SJCRH30 (cell line): ENCODE data around the gene NXT2. TPM values are rescaled to one million over a fixed set of nuclear protein-coding genes. Genes with fewer than 3 reads are reported as not detected.
A peak's percentile ranks its signal among the peaks of the same experiment; 100 is the strongest.
"Not testable (repeated sequence)": the region's sequence is repeated elsewhere in the genome, so short reads cannot be mapped to it uniquely, and the experiment has no call there.

Source experiments
- DNase-seq, 2 experiments: peaks; one replicate each; pipeline ENCODE4 v3.0.0-alpha.2; 2015 to 2020
- H3K27ac ChIP-seq: fragments of 250-450 bp; sonication (Bioruptor Pico); 2 replicates; pipeline ENCODE4 v1.5.1; 2020; ENCODE audit warnings: mild to moderate bottlenecking, moderate library complexity
- H3K27me3 ChIP-seq: fragments of 250-450 bp; sonication (Bioruptor Pico); 2 replicates; pipeline ENCODE4 v1.5.1; 2020; ENCODE audit warnings: mild to moderate bottlenecking, moderate library complexity
- H3K36me3 ChIP-seq: fragments of 250-450 bp; sonication (Bioruptor Pico); 2 replicates; pipeline ENCODE4 v1.5.1; 2020; ENCODE audit warnings: mild to moderate bottlenecking, moderate library complexity
- H3K4me1 ChIP-seq: fragments of 250-450 bp; sonication (Bioruptor Pico); 2 replicates; pipeline ENCODE4 v1.5.1; 2020; ENCODE audit warnings: mild to moderate bottlenecking, moderate library complexity
- H3K4me3 ChIP-seq: fragments of 250-450 bp; sonication (Bioruptor Pico); 2 replicates; pipeline ENCODE4 v1.5.1; 2020; ENCODE audit warnings: mild to moderate bottlenecking, moderate library complexity
- H3K9me3 ChIP-seq: fragments of 250-450 bp; sonication (Bioruptor Pico); replicated peaks from 2 replicates; pipeline ENCODE4 v1.5.1; 2020; ENCODE audit warnings: mild to moderate bottlenecking, moderate library complexity
- total RNA-seq: library from RNA; depleted of rRNA; stranded (reverse); fragments of >200 nt; shearing (Covaris generic); gene quantifications from 2 replicates; pipeline ENCODE4 v1.2.3, GENCODE V29; 2014; rRNA removed

Gene NXT2
- 15.2 and 15.4 TPM in 2 replicates for total RNA-seq

GRCh38 chrX:109536439-109537323 lies at the start of gene NXT2:
NXT2 (plus strand) TSS chrX:109536844; CDS start chrX:109537007, 163 bp downstream.
- peak; percentile 86 to 88 for DNase-seq

GRCh38 chrX:109487640-109488039 lies 49.0 kb upstream of the NXT2 start:
- Histone ChIP-seq H3K27ac (no peak overlapping the region), H3K36me3 (no peaks in the 10 kb centered on the region), H3K4me3 (no peak overlapping the region), H3K27me3 (no peaks in the 10 kb centered on the region), H3K9me3 (no peaks in the 10 kb centered on the region), H3K4me1 (no peaks in the 10 kb centered on the region)
- no peak for DNase-seq

More at GRCh38 chrX:109536439-109537323, at the start of gene NXT2:
- Histone ChIP-seq H3K9me3 (no peaks in the 10 kb centered on the region), H3K27me3 (no peaks in the 10 kb centered on the region), H3K36me3 (no peaks in the 10 kb centered on the region), H3K27ac (peak within 1 kb of the TSS; percentile 85), H3K4me3 (peak within 1 kb of the TSS; percentile 69), H3K4me1 (no peaks in the 10 kb centered on the region)

GRCh38 chrX:109489174-109489573 lies 47.5 kb upstream of the NXT2 start:
- no peak overlapping the region for H3K4me3 ChIP-seq
- H3K4me1 ChIP-seq: no peaks in the 10 kb centered on the region
- H3K27me3 ChIP-seq: no peaks in the 10 kb centered on the region
- no peak overlapping the region for H3K27ac ChIP-seq
- no peaks in the 10 kb centered on the region for H3K9me3 ChIP-seq
- H3K36me3 ChIP-seq: no peaks in the 10 kb centered on the region
- DNase-seq: no peak

- H3K4me1 ChIP-seq: no peaks in the 10 kb centered on the region
- no peak overlapping the region for H3K4me3 ChIP-seq
- no peak for DNase-seq
- no peaks in the 10 kb centered on the region for H3K36me3 ChIP-seq
- H3K27ac ChIP-seq: no peak overlapping the region
- no peaks in the 10 kb centered on the region for H3K9me3 ChIP-seq
- H3K27me3 ChIP-seq: no peaks in the 10 kb centered on the region
Observed at GRCh38 chrX:109498434-109498833, 38.2 kb upstream of the NXT2 start.

- Histone ChIP-seq H3K36me3 (no peaks in the 10 kb centered on the region), H3K4me1 (no peaks in the 10 kb centered on the region), H3K9me3 (no peaks in the 10 kb centered on the region), H3K27ac (no peak overlapping the region), H3K4me3 (no peak overlapping the region), H3K27me3 (no peaks in the 10 kb centered on the region)
- no peak for DNase-seq
Observed at GRCh38 chrX:109501176-109501575, 35.5 kb upstream of the NXT2 start.

- H3K4me1 ChIP-seq: no peaks in the 10 kb centered on the region
- H3K9me3 ChIP-seq: no peaks in the 10 kb centered on the region
- H3K36me3 ChIP-seq: no peaks in the 10 kb centered on the region
- DNase-seq: no peak
- no peak overlapping the region for H3K27ac ChIP-seq
- H3K27me3 ChIP-seq: no peaks in the 10 kb centered on the region
- no peak overlapping the region for H3K4me3 ChIP-seq
Observed at GRCh38 chrX:109508915-109509314, 27.7 kb upstream of the NXT2 start.

GRCh38 chrX:109511113-109511512 lies 25.5 kb upstream of the NXT2 start:
- no peaks in the 10 kb centered on the region for H3K9me3 ChIP-seq
- no peak for DNase-seq
- no peak overlapping the region for H3K4me3 ChIP-seq
- no peaks in the 10 kb centered on the region for H3K36me3 ChIP-seq
- no peaks in the 10 kb centered on the region for H3K27me3 ChIP-seq
- H3K27ac ChIP-seq: no peak overlapping the region
- no peaks in the 10 kb centered on the region for H3K4me1 ChIP-seq

- no peaks in the 10 kb centered on the region for H3K4me1 ChIP-seq
- DNase-seq: no peak
- H3K4me3 ChIP-seq: no peak overlapping the region
- no peaks in the 10 kb centered on the region for H3K36me3 ChIP-seq
- H3K27ac ChIP-seq: no peak overlapping the region
- no peaks in the 10 kb centered on the region for H3K27me3 ChIP-seq
- no peaks in the 10 kb centered on the region for H3K9me3 ChIP-seq
Observed at GRCh38 chrX:109519001-109519400, 17.6 kb upstream of the NXT2 start.

GRCh38 chrX:109533005-109533404 lies 3.6 kb upstream of the NXT2 start:
- no peak for DNase-seq
- Histone ChIP-seq H3K4me1 (no peaks in the 10 kb centered on the region), H3K36me3 (no peaks in the 10 kb centered on the region), H3K4me3 (no peak overlapping the region), H3K9me3 (no peaks in the 10 kb centered on the region), H3K27me3 (no peaks in the 10 kb centered on the region), H3K27ac (no peak overlapping the region)

GRCh38 chrX:109533631-109534030 lies 3.0 kb upstream of the NXT2 start:
- no peaks in the 10 kb centered on the region for H3K36me3 ChIP-seq
- no peaks in the 10 kb centered on the region for H3K9me3 ChIP-seq
- H3K4me1 ChIP-seq: no peaks in the 10 kb centered on the region
- DNase-seq: no peak
- no peak overlapping the region for H3K4me3 ChIP-seq
- H3K27ac ChIP-seq: no peak overlapping the region
- H3K27me3 ChIP-seq: no peaks in the 10 kb centered on the region

- no peak for DNase-seq
- Histone ChIP-seq H3K4me1 (no peaks in the 10 kb centered on the region), H3K4me3 (no peak overlapping the region), H3K9me3 (no peaks in the 10 kb centered on the region), H3K27me3 (no peaks in the 10 kb centered on the region), H3K36me3 (no peaks in the 10 kb centered on the region), H3K27ac (no peak overlapping the region)
Observed at GRCh38 chrX:109534933-109535332, 1.7 kb upstream of the NXT2 start.

GRCh38 chrX:109535578-109535977 lies 1.1 kb upstream of the NXT2 start:
- H3K27ac ChIP-seq: no peak overlapping the region
- no peak for DNase-seq
- no peaks in the 10 kb centered on the region for H3K27me3 ChIP-seq
- no peaks in the 10 kb centered on the region for H3K36me3 ChIP-seq
- no peak overlapping the region for H3K4me3 ChIP-seq
- H3K9me3 ChIP-seq: no peaks in the 10 kb centered on the region
- no peaks in the 10 kb centered on the region for H3K4me1 ChIP-seq

GRCh38 chrX:109537324-109537665 lies 651 bp downstream of the NXT2 start:
- Histone ChIP-seq H3K4me3 (peak overlapping the region; percentile 69), H3K27me3 (no peaks in the 10 kb centered on the region), H3K36me3 (no peaks in the 10 kb centered on the region), H3K27ac (peak overlapping the region; percentile 85), H3K4me1 (no peaks in the 10 kb centered on the region), H3K9me3 (no peaks in the 10 kb centered on the region)
- no peak for DNase-seq

GRCh38 chrX:109539007-109539406 lies 2.4 kb downstream of the NXT2 start:
- H3K27me3 ChIP-seq, H3K9me3 ChIP-seq, H3K4me3 ChIP-seq, DNase-seq, H3K27ac ChIP-seq, H3K4me1 ChIP-seq, H3K36me3 ChIP-seq: not testable (repeated sequence)

- H3K36me3 ChIP-seq: no peaks in the 10 kb centered on the region
- H3K27me3 ChIP-seq: no peaks in the 10 kb centered on the region
- no peak overlapping the region for H3K4me3 ChIP-seq
- H3K27ac ChIP-seq: no peak overlapping the region
- DNase-seq: no peak
- no peaks in the 10 kb centered on the region for H3K9me3 ChIP-seq
- H3K4me1 ChIP-seq: no peaks in the 10 kb centered on the region
Observed at GRCh38 chrX:109553862-109554261, 17.2 kb downstream of the NXT2 start.

- H3K4me3 ChIP-seq, H3K27me3 ChIP-seq, DNase-seq, H3K36me3 ChIP-seq, H3K27ac ChIP-seq, H3K9me3 ChIP-seq, H3K4me1 ChIP-seq: not testable (repeated sequence)
Observed at GRCh38 chrX:109576083-109576482, 39.4 kb downstream of the NXT2 start.
